PFSK-1 (cell line): Measurements from ENCODE around the gene PDX1.

ENCODE experiments used
- FOXP2 ChIP-seq: optimal IDR thresholded peaks from 2 replicates; pipeline ENCODE3; 2011; ENCODE audit warnings: borderline replicate concordance, control low read depth, inconsistent platforms; ENCODE audit not compliant: insufficient read depth; ENCODE audit errors: extremely low read length, extremely low read depth
- POLR2AphosphoS5 ChIP-seq: IDR thresholded peaks from 2 replicates; pipeline ENCODE4 v1.6.1; 2012; ENCODE audit warnings: low read depth, mild to moderate bottlenecking, control low read depth, low read length, moderate library complexity
- SIN3A ChIP-seq: IDR thresholded peaks from 2 replicates; pipeline ENCODE4 v1.6.1; 2012; ENCODE audit warnings: mild to moderate bottlenecking, low read length, moderate library complexity, borderline replicate concordance; ENCODE audit not compliant: insufficient read depth
- TAF1 ChIP-seq: IDR thresholded peaks from 2 replicates; pipeline ENCODE4 v1.6.1; 2012; ENCODE audit warnings: low read length, control low read depth, borderline replicate concordance; ENCODE audit not compliant: insufficient read depth
- TF ChIP-seq, protein P1 (sequence below), 2 experiments: IDR thresholded peaks; 2 replicates each; pipeline versions ENCODE4 v1.6.1 to v1.8.0; 2011 to 2012; ENCODE audit warnings: low read depth in 2 of 2, low read length in 2 of 2, control low read depth in 1 of 2, inconsistent platforms in 1 of 2, mild to moderate bottlenecking in 1 of 2, moderate library complexity in 1 of 2; ENCODE audit not compliant: insufficient read depth in 1 of 2

DNA sequence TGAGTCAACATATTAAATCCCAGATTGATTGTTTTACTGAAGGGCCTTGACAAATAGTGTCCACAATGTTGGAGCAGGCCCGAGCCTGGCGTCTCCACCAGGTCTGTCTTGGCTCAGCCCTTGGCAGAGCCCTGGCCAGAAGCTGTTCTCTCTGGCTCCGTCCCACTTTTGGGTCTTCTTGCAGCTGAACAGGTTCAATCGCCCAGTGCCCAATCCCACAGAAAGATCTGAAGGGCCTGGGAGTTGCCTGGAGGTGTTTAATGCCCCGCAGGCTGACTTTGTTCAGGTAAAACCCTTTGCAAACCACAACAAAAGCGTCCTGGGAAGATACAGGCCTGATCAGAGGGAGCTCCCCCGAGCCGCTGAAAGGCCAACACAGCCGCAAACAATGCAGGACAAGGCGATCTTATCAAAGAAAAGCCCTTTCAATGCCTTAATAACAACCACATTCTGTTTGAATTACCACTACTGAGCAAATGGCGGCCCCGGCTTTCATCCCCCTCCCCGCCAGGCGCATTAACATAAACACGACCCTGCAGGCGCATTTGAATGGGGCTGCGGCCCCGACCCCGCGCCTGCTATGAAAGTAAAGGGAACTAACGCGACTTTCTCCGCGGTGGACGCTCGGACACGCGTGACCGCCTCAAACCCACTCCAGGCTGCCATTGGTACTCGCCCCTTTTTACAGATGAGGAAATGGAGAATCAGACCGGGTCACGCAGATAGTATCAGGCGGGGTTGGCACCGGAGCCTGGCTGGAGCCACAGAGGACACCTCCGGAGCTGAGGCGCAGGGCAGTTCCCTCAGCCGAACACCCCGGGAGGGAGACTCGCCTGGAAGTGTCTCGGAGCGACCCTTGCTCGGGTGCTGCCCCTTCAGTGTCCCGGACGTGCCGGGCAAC is 46.2 kb downstream of the PDX1 start:
- TF ChIP-seq, protein P1, sequence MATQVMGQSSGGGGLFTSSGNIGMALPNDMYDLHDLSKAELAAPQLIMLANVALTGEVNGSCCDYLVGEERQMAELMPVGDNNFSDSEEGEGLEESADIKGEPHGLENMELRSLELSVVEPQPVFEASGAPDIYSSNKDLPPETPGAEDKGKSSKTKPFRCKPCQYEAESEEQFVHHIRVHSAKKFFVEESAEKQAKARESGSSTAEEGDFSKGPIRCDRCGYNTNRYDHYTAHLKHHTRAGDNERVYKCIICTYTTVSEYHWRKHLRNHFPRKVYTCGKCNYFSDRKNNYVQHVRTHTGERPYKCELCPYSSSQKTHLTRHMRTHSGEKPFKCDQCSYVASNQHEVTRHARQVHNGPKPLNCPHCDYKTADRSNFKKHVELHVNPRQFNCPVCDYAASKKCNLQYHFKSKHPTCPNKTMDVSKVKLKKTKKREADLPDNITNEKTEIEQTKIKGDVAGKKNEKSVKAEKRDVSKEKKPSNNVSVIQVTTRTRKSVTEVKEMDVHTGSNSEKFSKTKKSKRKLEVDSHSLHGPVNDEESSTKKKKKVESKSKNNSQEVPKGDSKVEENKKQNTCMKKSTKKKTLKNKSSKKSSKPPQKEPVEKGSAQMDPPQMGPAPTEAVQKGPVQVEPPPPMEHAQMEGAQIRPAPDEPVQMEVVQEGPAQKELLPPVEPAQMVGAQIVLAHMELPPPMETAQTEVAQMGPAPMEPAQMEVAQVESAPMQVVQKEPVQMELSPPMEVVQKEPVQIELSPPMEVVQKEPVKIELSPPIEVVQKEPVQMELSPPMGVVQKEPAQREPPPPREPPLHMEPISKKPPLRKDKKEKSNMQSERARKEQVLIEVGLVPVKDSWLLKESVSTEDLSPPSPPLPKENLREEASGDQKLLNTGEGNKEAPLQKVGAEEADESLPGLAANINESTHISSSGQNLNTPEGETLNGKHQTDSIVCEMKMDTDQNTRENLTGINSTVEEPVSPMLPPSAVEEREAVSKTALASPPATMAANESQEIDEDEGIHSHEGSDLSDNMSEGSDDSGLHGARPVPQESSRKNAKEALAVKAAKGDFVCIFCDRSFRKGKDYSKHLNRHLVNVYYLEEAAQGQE (IDR thresholded peaks at IDR 0.05; ENCODE audit: insufficient read depth in 1 of 2, low read depth in 2 of 2, low read length in 2 of 2), result no peak
- TF ChIP-seq TAF1 (no peak), POLR2AphosphoS5 (no peak), FOXP2 (no peak), SIN3A (no peak)
